SH-SY5Y (cell line): ENCODE measurements around the gene MICAL3.

Experiments used
- GATA2 ChIP-seq: IDR thresholded peaks from 2 replicates; pipeline ENCODE4 v1.6.1; 2011; ENCODE audit warnings: mild to moderate bottlenecking, low read depth, low read length
- GATA3 ChIP-seq: IDR thresholded peaks from 2 replicates; pipeline ENCODE4 v1.6.1; 2011; ENCODE audit warnings: low read depth, mild to moderate bottlenecking, low read length, moderate library complexity

- TF ChIP-seq GATA3 (no peak), GATA2 (no peak)
These were observed 205.7 kb downstream of the MICAL3 start for GRCh38 chr22:17818649-17819048.
